ENCODE results near the gene EPHB1.

EPHB1 gene

GRCh38 chr3:135083179-135083578 is 288.1 kb downstream of the EPHB1 start:
- intact Hi-C loops (cut with micrococcal nuclease) = no loop called here
- Mint-ChIP-seq H3K27ac (no peak overlapping the region), H3K4me1 (ENCODE audit: low read depth) (no peaks in the 10 kb centered on the region), H3K36me3 (ENCODE audit: low read depth) (no peaks in the 10 kb centered on the region), H3K4me3 (no peak overlapping the region), H3K27me3 (no peaks in the 10 kb centered on the region), H3K9me3 (no peaks in the 10 kb centered on the region)

- H3K4me1 Mint-ChIP-seq (ENCODE audit: low read depth) = no peaks in the 10 kb centered on the region
- intact Hi-C loops (cut with micrococcal nuclease) = no loop called here
- no peaks in the 10 kb centered on the region for H3K9me3 Mint-ChIP-seq
- H3K36me3 Mint-ChIP-seq (ENCODE audit: low read depth) = no peaks in the 10 kb centered on the region
- no peaks in the 10 kb centered on the region for H3K27me3 Mint-ChIP-seq
- H3K4me3 Mint-ChIP-seq = no peak overlapping the region
- H3K27ac Mint-ChIP-seq = no peak overlapping the region
Observed at GRCh38 chr3:135083756-135084155, 288.7 kb downstream of the EPHB1 start.

- Mint-ChIP-seq H3K4me3 (no peak overlapping the region), H3K9me3 (no peaks in the 10 kb centered on the region), H3K27ac (no peak overlapping the region), H3K27me3 (no peaks in the 10 kb centered on the region), H3K4me1 (ENCODE audit: low read depth) (no peaks in the 10 kb centered on the region), H3K36me3 (ENCODE audit: low read depth) (no peaks in the 10 kb centered on the region)
- intact Hi-C loops (cut with micrococcal nuclease) = no loop called here
Observed at GRCh38 chr3:135084405-135084804, 289.3 kb downstream of the EPHB1 start.

- no peak overlapping the region for H3K4me3 Mint-ChIP-seq
- H3K9me3 Mint-ChIP-seq = no peaks in the 10 kb centered on the region
- no peak overlapping the region for H3K27ac Mint-ChIP-seq
- no peaks in the 10 kb centered on the region for H3K4me1 Mint-ChIP-seq (ENCODE audit: low read depth)
- intact Hi-C loops (cut with micrococcal nuclease) = no loop called here
- no peaks in the 10 kb centered on the region for H3K27me3 Mint-ChIP-seq
- no peaks in the 10 kb centered on the region for H3K36me3 Mint-ChIP-seq (ENCODE audit: low read depth)
Observed at GRCh38 chr3:135084976-135085375, 289.9 kb downstream of the EPHB1 start.

GRCh38 chr3:135085652-135086436 is 290.8 kb downstream of the EPHB1 start:
- Mint-ChIP-seq H3K9me3 (no peaks in the 10 kb centered on the region), H3K4me3 (no peak overlapping the region), H3K27me3 (no peaks in the 10 kb centered on the region), H3K4me1 (ENCODE audit: low read depth) (no peaks in the 10 kb centered on the region), H3K27ac (no peak overlapping the region), H3K36me3 (ENCODE audit: low read depth) (no peaks in the 10 kb centered on the region)
- intact Hi-C loops (cut with micrococcal nuclease) = no loop called here

- Mint-ChIP-seq H3K27ac (no peak overlapping the region), H3K9me3 (no peaks in the 10 kb centered on the region), H3K4me1 (ENCODE audit: low read depth) (no peaks in the 10 kb centered on the region), H3K36me3 (ENCODE audit: low read depth) (no peaks in the 10 kb centered on the region), H3K4me3 (no peak overlapping the region), H3K27me3 (no peaks in the 10 kb centered on the region)
- intact Hi-C loops (cut with micrococcal nuclease) = no loop called here
Observed at GRCh38 chr3:135087782-135088181, 292.7 kb downstream of the EPHB1 start.

- H3K27ac Mint-ChIP-seq = no peak overlapping the region
- H3K9me3 Mint-ChIP-seq = no peaks in the 10 kb centered on the region
- no peaks in the 10 kb centered on the region for H3K4me1 Mint-ChIP-seq (ENCODE audit: low read depth)
- H3K4me3 Mint-ChIP-seq = no peak overlapping the region
- no peaks in the 10 kb centered on the region for H3K36me3 Mint-ChIP-seq (ENCODE audit: low read depth)
- intact Hi-C loops (cut with micrococcal nuclease) = no loop called here
- H3K27me3 Mint-ChIP-seq = no peaks in the 10 kb centered on the region
Observed at GRCh38 chr3:135089451-135089850, 294.4 kb downstream of the EPHB1 start.

GRCh38 chr3:135090020-135090717 is 295.1 kb downstream of the EPHB1 start:
- H3K27me3 Mint-ChIP-seq = no peaks in the 10 kb centered on the region
- intact Hi-C loops (cut with micrococcal nuclease) = no loop called here
- H3K36me3 Mint-ChIP-seq (ENCODE audit: low read depth) = no peaks in the 10 kb centered on the region
- no peaks in the 10 kb centered on the region for H3K9me3 Mint-ChIP-seq
- no peak overlapping the region for H3K4me3 Mint-ChIP-seq
- no peaks in the 10 kb centered on the region for H3K4me1 Mint-ChIP-seq (ENCODE audit: low read depth)
- no peak overlapping the region for H3K27ac Mint-ChIP-seq

GRCh38 chr3:135091946-135092345 is 296.9 kb downstream of the EPHB1 start:
- H3K9me3 Mint-ChIP-seq = no peaks in the 10 kb centered on the region
- H3K4me1 Mint-ChIP-seq (ENCODE audit: low read depth) = no peaks in the 10 kb centered on the region
- H3K27me3 Mint-ChIP-seq = peaks cover 1% of the 10 kb centered on the region
- intact Hi-C loops (cut with micrococcal nuclease) = no loop called here
- H3K36me3 Mint-ChIP-seq (ENCODE audit: low read depth) = no peaks in the 10 kb centered on the region
- no peak overlapping the region for H3K4me3 Mint-ChIP-seq
- no peak overlapping the region for H3K27ac Mint-ChIP-seq

GRCh38 chr3:135093121-135093520 is 298.1 kb downstream of the EPHB1 start:
- intact Hi-C loops (cut with micrococcal nuclease) = no loop called here
- Mint-ChIP-seq H3K9me3 (no peaks in the 10 kb centered on the region), H3K27me3 (peaks cover 1% of the 10 kb centered on the region), H3K4me1 (ENCODE audit: low read depth) (no peaks in the 10 kb centered on the region), H3K36me3 (ENCODE audit: low read depth) (no peaks in the 10 kb centered on the region), H3K27ac (no peak overlapping the region), H3K4me3 (no peak overlapping the region)

GRCh38 chr3:135097276-135097946 is 302.4 kb downstream of the EPHB1 start:
- H3K36me3 Mint-ChIP-seq (ENCODE audit: low read depth) = no peaks in the 10 kb centered on the region
- no peaks in the 10 kb centered on the region for H3K4me1 Mint-ChIP-seq (ENCODE audit: low read depth)
- intact Hi-C loops (cut with micrococcal nuclease) = no loop called here
- no peak overlapping the region for H3K27ac Mint-ChIP-seq
- H3K27me3 Mint-ChIP-seq = peaks cover 1% of the 10 kb centered on the region
- no peaks in the 10 kb centered on the region for H3K9me3 Mint-ChIP-seq
- no peak overlapping the region for H3K4me3 Mint-ChIP-seq

GRCh38 chr3:135099734-135100355 is 304.8 kb downstream of the EPHB1 start:
- intact Hi-C loops (cut with micrococcal nuclease) = no loop called here
- no peaks in the 10 kb centered on the region for H3K4me1 Mint-ChIP-seq (ENCODE audit: low read depth)
- no peaks in the 10 kb centered on the region for H3K36me3 Mint-ChIP-seq (ENCODE audit: low read depth)
- H3K27ac Mint-ChIP-seq = no peak overlapping the region
- H3K4me3 Mint-ChIP-seq = no peak overlapping the region
- H3K9me3 Mint-ChIP-seq = no peaks in the 10 kb centered on the region
- H3K27me3 Mint-ChIP-seq = peaks cover 1% of the 10 kb centered on the region

GRCh38 chr3:135100366-135100765 is 305.3 kb downstream of the EPHB1 start:
- Mint-ChIP-seq H3K27me3 (peaks cover 1% of the 10 kb centered on the region), H3K27ac (no peak overlapping the region), H3K4me1 (ENCODE audit: low read depth) (no peaks in the 10 kb centered on the region), H3K9me3 (no peaks in the 10 kb centered on the region), H3K36me3 (ENCODE audit: low read depth) (no peaks in the 10 kb centered on the region), H3K4me3 (no peak overlapping the region)
- intact Hi-C loops (cut with micrococcal nuclease) = no loop called here

GRCh38 chr3:135103917-135104316 is 308.9 kb downstream of the EPHB1 start:
- no peaks in the 10 kb centered on the region for H3K9me3 Mint-ChIP-seq

More at GRCh38 chr3:135103917-135104316, 308.9 kb downstream of the EPHB1 start:
- intact Hi-C loops (cut with micrococcal nuclease) = no loop called here
- H3K27me3 Mint-ChIP-seq = no peaks in the 10 kb centered on the region
- H3K27ac Mint-ChIP-seq = no peak overlapping the region
- no peaks in the 10 kb centered on the region for H3K4me1 Mint-ChIP-seq (ENCODE audit: low read depth)
- H3K4me3 Mint-ChIP-seq = no peak overlapping the region
- no peaks in the 10 kb centered on the region for H3K36me3 Mint-ChIP-seq (ENCODE audit: low read depth)

Measured in dendritic cell treated with granulocyte-macrophage colony-stimulating factor and Interleukin-4, amounts not matched to agents 40 ng/mL and 50 ng/mL, for 4 days (primary cell).